GM18868 (cell line): ENCODE results near the gene HIGD1B.

Experiments used
- ATAC-seq: cut with Tn5 transposase; IDR thresholded peaks from one replicate; pipeline ENCODE4 v1.9.1; 2021; ENCODE audit warnings: mild to moderate bottlenecking, moderate library complexity; ENCODE audit not compliant: unreplicated experiment

Gene HIGD1B

GRCh38 chr17:44832805-44833204 lies 14.9 kb upstream of the HIGD1B start:
- ATAC-seq = no peak

- ATAC-seq = no peak
Observed at GRCh38 chr17:44837196-44837595, 10.5 kb upstream of the HIGD1B start.

GRCh38 chr17:44840274-44840673 lies 7.4 kb upstream of the HIGD1B start:
- no peak for ATAC-seq

GRCh38 chr17:44840936-44841335 lies 6.7 kb upstream of the HIGD1B start:
- no peak for ATAC-seq

DNA sequence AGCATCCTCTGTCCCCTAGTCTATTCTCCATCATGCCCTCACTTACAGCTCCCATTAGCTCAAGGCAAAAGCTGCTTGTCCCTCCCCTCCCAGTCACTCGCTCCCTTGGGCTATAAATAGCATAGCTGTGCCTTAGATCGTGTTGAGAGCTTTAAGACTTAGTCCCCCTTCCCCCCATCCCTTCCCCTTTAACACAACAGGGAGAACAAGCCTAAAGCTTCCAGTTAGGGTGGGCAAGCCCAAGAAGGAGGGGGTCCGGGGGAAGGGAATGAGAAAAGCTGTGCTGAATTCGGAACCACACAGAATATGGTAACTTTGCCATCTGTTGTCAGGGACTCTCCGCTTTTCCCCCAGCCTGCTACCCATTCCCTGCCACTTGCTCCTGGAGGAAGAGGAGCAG lies 4.9 kb upstream of the HIGD1B start:
- no peak for ATAC-seq

- ATAC-seq = no peak
Observed at GRCh38 chr17:44844390-44844830, 3.3 kb upstream of the HIGD1B start.

- no peak for ATAC-seq
Observed at GRCh38 chr17:44846206-44846605, 1.5 kb upstream of the HIGD1B start.

DNA sequence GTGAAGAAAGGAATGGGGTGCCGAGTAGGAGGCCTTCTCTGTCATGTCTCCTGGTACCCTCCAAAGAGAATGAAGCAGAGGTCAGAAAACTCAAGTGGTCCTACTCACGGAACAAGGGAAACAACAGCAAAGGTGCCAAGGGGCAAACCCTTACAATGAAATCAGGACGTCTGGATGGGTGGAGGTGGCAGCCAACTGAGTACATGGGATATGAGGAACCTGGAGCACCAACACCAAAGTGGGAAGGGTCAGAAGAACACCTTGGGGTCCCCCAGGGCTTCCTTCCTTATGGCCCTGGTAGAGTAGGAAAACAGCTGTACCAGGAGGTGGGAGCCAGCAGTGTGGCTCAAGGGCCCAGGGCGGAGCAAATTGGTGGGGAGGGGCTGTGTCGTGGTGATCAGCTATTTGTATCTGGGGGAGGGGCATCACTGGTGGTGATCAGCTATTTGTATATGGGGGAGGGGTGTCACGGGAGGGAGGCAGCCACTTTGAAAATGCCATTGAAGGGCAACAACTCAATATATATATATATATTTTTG lies 643 bp downstream of the HIGD1B start:
- ATAC-seq = no peak

DNA sequence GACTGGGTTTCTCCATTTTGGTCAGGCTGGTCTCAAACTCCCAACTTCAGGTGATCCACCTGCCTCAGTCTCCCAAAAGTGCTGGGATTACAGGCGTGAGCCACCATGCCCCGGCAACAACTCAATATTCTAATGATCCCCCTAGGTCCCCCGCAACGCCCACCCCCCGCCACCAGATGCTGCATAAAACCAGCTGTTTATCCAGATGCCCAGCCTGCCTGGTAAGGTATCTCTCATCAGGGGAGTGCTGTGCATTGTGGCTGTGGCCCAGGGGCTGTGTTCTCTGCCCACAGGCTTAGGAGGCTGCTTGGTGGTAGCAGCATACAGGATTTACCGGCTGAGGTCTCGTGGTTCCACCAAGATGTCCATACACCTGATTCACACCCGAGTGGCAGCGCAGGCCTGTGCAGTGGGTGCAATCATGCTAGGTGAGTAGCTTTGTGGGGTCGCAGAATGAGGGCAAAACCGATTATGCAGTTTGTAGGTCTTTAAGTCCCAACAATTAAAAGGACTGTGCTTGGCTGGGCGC lies 1.3 kb downstream of the HIGD1B start:
- ATAC-seq = no peak

GRCh38 chr17:44850025-44850424 lies 2.3 kb downstream of the HIGD1B start:
- ATAC-seq = no peak

DNA sequence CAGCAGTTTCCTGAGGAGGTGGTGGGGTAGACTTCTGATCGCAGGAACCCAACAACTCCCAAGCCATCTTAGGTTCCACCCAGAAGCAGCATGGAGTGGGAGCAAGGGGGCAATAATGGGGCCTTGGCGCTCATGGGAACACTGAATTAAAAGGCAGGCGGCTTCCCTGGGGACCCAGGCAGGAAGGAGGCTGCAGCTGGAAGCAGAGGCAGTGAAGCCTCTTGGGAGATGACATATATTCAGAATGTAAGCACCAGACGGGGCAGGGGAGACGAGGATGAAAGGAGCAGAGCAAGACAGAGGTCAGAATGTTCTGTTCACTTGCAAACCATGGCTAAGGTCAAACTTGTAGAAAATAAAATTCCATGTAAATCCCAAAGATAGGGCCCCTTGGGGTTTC lies 2.9 kb downstream of the HIGD1B start:
- no peak for ATAC-seq

DNA sequence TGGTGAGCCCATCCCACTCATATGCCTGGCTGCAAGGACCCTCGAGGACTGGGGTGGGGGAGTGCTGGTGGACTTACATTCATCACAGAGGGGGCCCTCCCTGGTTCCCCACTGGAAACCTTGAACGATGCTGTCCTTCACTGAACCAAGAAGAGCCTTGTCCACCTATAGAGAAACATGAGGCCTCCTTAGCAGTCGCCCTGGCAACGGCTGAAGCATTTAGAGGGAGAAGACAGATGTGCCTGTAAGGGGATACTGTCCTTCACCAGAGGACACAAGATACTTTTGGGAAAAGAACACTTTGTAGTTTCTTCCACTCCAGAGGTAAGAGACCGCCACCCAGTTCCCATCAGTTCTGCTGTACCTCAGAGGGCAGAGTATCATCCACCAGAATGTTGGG lies 6.5 kb downstream of the HIGD1B start:
- no peak for ATAC-seq

DNA sequence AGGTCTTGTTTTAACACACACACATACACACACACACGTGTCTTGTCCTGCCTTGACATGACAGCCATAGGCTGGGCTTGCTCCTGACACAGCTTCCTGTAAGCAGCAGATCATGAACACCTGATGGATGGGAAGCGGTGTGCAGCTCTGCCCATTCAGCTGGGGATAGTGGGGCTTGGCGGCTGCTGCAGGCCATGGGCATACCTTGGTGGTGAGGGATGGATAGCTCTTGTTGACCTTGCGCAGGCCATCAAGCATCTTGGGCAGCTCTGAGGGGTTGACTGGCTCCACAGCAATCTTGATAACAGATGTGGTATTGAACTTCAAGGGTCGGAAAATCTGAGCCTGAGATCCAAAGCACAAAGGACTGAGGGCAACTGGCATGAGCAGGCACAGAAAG lies 12.0 kb downstream of the HIGD1B start:
- ATAC-seq = no peak

DNA sequence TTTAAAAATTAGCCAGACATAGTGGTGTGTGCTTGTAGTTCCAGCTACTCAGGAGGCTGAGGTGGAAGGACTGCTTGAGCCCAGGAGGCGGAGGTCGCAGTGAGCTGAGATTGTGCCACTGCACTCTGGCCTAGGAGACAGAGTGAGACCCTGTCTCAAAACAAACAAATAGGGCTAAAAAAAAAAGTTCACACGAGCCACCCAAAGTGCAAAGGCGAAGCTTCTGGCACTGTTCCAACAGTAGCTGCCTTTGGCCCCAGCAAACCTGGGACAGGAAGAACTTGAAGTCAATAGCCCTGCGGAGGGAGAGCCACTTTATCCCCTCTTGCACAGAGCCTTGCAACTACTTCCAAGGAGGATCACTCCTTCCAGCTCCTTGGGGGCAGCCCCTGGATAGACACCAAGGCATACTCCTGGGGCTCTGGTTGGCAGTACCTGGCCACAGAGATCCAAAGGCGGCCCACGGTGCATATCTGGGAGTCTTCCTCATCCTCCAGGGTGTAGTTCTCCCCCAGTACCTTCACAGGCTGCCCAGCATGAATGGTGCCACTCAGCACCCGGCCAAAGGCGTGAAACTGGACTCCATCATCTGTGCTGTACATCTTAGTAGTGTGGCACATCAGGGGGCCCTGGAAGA lies 14.7 kb downstream of the HIGD1B start:
- no peak for ATAC-seq

DNA sequence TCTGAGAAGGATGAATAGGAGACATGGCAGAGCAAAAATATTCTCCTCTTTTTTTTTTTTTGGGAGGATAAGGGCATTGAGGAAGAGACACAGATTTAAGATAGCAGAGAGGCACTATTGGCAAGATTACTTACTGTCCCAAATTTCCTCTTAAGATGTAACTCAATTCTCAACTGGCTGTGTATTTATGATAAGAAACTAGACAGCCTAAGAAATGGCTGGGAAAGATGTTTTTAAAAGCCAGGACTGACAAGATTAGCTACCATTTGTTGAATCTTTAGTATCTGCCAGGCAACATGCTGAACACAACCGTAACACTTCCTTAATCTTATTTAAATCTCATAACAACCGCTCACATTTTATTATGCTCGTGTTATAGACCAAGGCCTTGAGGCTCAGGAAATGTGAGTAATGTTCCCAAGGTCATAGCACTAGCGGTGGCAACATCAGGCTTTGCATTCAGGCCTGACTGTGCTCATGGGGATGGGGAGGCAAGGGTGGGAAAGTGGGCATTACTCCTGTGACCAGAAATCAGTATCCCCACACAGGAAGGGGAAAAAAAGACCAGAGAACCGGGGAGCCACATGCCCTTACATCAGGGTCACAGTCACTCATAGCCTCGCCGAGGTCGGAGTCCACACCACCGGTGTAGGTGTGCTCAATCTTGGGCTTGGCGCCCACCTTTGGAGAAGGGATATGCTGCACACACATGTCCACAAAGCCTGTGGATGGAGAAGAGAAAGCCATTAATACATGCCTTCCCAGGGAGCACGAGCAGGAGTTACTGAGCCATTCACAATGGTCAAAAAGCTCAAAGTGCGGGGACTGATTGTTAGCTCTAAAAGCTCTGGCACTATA lies 15.6 kb downstream of the HIGD1B start:
- no peak for ATAC-seq

DNA sequence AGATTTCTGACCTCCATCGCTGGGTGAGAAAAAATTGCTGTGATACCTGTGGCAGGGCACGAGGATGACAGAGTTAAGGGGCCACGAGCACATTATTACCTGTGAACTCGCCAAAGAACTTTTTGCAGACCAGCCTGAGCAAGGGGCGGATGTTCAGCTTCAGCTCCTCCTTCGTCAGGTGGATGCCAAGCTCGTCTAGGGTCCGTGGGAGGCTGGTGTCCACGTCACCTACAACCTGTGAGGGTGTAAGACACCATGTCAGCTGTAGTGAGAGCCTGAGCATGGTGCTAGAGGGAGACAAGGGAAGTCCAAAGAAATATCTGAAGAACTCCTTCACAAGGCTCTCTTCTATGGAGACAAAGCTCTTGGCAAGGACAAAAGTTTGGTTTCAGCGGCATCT lies 17.1 kb downstream of the HIGD1B start:
- no peak for ATAC-seq

GRCh38 chr17:44865231-44865660 lies 17.6 kb downstream of the HIGD1B start:
- ATAC-seq = no peak

- no peak for ATAC-seq
Observed at GRCh38 chr17:44865931-44866330, 18.2 kb downstream of the HIGD1B start.

GRCh38 chr17:44867841-44868240 lies 20.2 kb downstream of the HIGD1B start:
- ATAC-seq = no peak

- no peak for ATAC-seq
Observed at GRCh38 chr17:44871556-44871955, 23.9 kb downstream of the HIGD1B start.

DNA sequence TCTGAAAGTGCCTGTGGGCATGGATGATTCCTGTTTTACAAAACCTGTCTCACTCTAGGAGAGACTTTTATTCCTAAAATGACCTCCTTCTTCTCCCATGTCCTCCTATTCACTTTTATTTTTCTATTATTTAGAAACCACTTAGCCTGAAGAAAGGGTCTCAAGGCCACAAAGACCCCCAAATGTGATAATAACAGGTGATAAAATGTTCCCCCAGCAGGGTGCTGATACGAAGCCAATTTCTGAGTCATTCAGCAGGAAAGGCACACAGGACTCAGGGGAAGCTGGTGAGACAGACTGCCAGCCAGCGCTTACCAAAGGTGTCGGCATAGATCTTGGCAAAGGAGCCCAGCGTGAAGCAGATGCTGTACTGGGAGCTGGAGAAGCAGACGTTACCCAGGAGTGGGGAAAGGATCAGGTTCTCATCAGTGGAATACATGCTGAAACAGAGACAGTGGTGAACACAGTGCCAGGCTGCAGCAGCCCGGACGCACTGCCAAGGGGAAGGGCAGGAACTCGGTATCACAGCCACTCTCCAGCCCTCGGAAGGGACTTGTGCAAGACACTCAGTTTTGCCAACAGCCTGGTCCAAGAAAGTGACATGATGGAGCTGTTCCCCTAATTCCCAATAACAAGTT lies 24.6 kb downstream of the HIGD1B start:
- no peak for ATAC-seq
